ENCODE results near the gene SLC35D2. TPM values are rescaled to one million over a fixed set of nuclear protein-coding genes. Genes with fewer than 3 reads are reported as not detected.
"Not testable (repeated sequence)": the region's sequence is repeated elsewhere in the genome, so short reads cannot be mapped to it uniquely, and the experiment has no call there.

SLC35D2 gene
- total RNA-seq, 1 donor from 2014 or later: 12.3 TPM

DNA sequence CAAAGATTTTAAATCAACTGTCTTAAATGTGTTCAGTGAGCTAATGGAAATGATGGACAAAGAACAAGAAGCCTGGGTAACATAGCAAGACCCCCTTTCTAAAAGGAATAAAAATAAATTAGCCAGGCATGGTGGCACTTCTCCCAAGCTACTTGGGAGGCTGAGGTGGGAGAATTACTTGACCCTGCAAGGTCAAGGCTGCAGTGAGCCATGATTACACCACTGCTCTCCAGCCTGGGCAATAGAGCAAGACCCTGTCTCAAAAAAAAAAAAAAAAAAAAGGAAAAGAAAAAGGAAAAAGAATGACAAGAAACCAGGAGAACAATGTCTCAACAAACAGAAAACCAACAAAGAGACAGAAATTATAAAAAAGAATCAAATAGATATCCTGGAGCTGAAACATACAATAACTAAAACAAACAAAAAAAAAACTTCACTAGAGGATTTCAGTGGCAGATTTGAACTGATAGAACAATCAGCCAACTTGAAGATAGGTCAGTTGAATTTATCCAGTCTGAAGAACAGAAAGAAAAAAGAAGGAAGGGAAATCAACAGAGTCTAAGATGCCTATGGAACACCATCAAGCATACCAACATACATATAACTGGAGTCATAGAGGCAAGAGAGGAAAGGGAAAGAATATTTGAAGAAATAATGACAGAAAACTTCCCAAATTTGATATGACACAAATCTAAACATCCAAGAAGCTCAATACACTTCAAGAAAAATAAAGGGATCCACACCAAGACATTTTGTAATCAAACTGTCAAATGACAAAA is 16.8 kb upstream of the SLC35D2 start:
- DNase-seq (ENCODE audit: low spot score): no peak

DNA sequence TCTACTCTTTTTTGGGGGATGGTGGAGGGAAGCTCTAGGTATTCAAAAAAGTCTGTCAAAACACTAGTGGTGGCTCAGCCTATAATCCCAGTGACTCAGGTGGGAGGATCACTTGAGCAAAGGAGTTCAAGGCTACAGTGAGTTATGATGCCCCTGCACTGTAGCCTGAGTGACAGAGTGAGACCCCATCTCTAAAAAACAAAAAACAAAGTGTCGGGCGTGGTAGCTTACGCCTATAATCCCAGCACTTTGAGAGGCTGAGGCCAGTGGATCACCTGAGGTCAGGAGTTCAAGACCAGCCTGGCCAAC is 15.8 kb upstream of the SLC35D2 start:
- DNase-seq (ENCODE audit: low spot score): no peak

DNA sequence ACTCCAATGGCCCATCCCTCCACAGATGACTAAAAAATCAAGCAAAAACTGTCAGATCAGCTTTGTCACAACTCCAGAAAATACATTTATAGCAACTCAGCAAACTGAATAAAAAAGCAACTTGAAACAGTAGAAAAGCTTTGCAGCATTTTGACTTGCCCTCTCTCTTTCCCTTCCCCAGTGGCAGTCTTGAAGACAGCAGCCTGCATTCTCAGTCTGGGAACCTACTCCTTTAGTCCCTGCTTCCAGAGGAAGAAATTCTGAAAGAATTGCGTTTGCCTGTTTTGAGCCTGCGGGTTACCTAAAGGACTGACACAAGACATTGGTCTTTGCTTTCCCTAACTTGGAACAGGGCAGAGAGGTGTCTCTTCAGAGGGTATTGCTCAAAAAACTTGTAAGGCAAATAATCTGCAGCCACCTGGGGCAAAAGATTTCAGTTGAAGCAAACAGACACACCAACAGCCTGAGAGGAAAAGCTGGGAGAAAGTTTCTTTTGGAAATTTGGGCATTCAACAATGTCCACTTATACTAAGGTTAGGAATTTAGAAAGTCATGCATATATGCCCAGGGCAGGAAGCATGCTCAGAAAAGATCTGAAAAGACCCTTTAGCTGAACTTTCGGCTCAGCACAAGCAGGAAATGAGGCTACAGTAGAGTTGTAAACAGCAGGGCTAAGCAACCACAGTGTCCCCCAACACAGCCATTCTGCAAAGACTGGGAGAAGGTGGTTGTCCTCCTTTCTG is 15.2 kb upstream of the SLC35D2 start:
- DNase-seq (ENCODE audit: low spot score): no peak

DNA sequence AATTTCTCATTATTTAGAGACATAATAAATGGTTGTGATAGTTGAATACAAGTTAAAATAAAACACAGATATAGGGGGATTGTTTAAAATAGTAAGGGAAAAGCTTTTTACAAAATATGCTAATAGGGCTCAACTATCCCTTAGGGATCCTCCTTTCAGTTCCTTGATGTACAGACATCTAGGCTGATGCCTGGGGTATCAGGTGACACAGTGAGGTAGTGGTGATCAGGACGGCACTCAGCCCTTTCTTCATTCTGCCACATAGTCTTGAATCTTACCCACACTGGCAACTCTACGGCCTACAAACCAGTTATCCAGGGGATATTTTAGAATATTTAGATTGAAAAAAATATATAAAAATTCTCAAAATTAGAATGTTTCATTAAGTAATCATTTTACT is 12.5 kb upstream of the SLC35D2 start:
- no peak for DNase-seq (ENCODE audit: low spot score)

DNA sequence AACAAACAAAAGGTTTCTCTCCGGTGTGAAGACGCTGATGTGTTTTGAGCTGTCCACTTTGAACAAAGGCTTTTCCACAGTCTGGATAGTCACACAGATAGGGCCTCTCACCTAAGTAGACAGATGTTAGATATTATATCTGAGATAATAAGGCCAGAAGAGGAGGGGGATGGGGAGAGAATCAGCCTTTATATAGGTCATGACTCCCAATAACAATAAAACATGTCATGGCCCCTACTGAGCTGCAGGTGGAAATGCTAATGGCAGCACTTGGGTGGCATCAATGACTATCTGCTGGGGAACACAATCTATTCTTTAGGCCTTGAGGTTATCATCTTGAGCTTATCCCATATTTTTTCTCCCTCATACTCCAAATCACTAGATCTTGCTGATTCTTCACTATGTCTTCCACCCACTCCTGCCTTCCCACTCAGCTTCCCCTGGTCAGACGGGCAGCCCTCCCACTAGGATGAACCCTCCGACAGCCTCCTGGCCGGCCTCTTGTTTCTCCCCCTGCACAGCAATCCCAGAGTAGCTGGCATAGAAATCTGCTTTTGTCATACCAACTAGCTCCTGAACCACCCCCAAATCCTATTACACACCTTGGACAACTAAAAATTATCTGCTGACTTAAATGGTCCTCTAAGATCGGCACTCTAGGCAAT is 11.5 kb upstream of the SLC35D2 start:
- DNase-seq (ENCODE audit: low spot score): no peak

DNA sequence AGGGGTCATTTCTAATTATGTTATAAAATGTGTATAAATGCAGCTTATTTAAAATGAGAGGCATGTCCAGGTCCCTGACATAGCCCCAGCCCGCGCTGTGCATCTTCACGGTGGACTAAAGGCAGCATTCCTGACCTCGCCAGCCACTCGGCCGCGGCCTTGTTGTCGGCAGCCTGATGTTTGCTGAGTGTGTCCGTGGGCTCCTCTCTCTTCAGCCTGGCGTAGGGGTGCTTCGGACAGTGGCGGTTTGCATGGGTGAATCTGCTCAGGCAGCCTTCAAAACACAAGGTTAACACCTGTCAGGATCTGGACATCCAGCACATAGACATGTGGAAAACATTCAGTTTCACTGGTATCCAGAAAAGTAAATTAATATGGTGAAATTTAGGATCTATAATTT is 8.8 kb upstream of the SLC35D2 start:
- no peak for DNase-seq (ENCODE audit: low spot score)

DNA sequence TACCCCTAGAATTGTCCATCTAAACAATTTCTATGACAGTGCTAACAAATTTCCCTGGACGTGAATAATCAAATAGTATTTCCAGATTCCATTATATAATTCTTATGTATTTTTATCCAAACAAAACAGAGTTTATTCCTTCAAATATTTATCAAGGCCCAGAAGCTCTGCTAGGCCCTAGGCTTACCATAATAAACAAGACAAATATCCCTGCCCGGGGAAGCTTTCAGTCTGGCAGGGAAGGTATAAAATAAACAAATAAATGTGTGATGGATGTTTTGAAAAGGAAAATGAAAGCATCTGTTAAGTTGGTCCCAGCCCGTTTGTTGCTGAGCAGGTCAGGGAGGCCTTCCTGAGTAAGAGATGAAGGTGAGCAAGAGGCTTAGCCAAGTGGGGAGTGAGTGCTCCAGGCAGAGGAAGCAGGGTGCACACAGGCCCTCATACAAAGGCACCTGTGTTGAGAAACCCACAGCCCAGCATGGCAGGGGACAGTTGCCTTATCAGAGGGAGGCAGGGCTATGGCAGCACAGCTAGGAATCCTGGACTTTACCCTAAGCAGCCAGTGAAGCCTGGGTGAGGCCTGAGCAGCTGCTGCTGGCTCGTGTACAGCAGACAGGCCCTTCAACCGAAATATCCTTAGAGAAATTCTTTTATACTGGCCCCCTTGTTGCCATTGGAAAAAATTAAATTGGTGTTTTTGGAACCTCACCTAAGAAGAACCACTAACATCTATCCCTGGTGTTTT is 7.7 kb upstream of the SLC35D2 start:
- DNase-seq (ENCODE audit: low spot score): no peak

DNA sequence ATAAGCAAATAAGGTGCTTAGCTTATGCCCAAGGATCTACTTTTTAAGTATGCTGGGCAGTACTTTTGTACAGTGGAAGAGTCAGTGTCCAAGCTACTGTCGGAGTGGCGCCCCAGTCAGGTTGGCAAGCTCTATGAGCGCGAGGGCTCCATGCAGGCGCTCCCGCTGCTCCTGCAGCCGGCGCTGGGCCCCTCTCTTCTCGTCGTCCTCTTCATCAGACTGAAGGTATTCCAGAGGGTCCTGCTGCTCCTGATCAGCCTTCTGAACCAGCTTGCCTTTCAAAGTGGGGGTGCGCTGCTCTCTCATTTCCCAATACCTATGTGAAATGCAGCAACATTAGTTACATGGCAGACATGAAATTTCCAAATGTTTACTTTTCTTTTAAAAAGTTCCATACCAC is 4.6 kb upstream of the SLC35D2 start:
- DNase-seq (ENCODE audit: low spot score): no peak

DNA sequence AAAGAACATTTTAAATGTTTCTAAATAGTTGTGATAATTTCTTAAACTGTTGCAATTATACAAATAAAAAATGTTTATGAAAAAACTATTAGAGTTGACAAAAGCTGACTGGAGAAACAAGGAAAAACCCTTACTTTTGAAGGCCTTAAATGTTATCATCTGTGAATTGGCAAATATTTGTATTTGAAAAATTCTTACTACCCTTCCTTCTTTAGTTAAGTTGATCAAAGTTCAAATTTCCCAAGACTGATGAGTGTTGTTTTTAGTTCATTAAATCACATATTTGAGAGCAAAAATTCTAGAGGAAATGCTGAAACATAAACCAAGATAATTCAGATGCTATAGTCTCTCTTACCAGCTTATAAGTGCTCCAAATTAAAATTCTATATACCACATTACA is 2.6 kb upstream of the SLC35D2 start:
- DNase-seq (ENCODE audit: low spot score): no peak

DNA sequence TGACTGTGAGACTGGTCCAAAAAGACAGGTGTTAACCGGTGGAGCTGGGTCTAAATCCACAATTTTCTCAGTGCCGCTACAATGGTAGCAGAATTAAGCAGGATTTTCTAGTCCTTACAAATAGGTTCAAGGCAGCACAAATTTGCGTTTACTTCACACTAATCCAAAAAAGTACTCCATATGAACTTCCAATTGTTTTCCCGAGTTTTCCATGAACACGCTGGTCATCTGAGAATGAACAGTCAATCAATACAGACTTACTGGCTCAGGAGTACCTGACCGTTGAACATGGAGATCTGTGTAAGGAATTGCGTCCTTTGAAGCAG is 709 bp downstream of the SLC35D2 start:
- no peak for DNase-seq (ENCODE audit: low spot score)

DNA sequence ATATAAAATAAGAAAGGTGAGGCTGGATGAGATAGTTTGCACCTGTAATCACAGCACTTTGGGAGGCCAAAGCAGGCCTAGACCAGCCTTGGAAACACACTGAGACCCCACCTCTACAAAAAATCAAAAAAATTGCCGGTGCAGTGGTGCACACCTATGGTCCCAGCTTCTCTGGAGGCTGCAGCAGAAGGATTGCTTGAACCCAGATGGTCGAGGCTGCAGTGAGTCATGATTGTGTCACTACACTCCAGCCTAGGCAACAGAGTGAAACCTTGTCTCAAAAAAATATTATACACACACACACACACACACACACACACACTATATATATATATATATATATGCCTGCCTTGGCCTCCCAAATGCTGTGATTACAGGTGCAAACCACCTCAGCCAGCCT is 1.3 kb downstream of the SLC35D2 start:
- no peak for DNase-seq (ENCODE audit: low spot score)

DNA sequence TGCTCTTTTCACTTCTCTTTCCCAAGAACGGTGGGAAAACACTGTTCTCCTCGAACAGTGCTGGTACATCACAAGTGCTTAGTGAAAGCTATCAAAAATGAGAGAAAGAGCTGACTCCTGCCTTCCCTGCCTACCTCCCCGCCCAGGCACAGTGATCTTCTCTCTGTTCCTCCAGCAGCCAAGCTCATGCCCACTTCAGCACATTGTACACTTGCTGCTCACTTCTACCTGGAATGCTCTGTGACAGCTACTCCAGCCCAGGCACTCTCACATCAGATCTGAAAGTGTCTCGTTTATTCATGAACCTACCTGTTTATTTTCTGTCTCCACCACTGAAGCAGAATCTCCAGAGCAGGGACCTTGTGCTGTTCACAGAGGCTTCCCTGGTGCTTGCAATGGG is 1.8 kb downstream of the SLC35D2 start:
- no peak for DNase-seq (ENCODE audit: low spot score)

DNA sequence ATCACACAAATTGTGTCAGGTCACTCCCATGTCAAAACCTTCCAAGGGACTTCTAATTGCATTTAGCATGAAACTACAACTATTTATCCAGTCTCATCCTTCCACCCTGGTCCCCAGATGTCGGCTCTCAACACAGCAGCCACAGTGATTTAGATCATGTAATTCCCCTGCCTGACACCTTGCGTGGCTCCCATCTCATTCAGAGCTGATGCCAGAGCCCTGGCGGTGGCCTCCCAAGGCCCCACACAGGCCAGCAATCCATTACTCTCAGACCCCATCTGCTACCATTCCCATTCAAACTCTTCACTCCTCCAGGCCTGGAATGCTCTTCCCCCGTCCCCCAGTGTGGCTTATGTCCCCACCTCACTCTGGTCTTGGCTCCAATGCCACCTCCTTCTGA is 2.4 kb downstream of the SLC35D2 start:
- DNase-seq (ENCODE audit: low spot score): no peak

DNA sequence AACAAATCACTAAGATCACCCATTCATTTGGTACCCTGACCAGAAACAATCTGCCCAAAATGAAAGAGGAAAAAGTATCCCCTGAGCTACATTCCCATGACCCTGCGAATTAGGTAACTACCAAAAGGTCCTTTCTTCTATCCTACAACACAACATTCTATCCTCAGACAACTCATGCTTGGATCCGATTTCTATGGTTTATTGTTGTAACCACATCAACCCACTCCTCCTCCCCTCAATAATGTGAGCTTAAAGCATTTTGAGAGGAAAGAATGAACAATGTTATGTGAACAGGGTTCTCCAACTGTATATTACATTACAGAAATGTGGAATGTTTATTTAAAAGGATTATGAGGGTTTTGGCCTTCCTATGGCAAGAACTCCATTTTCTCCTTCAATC is 4.0 kb downstream of the SLC35D2 start:
- DNase-seq (ENCODE audit: low spot score): no peak

DNA sequence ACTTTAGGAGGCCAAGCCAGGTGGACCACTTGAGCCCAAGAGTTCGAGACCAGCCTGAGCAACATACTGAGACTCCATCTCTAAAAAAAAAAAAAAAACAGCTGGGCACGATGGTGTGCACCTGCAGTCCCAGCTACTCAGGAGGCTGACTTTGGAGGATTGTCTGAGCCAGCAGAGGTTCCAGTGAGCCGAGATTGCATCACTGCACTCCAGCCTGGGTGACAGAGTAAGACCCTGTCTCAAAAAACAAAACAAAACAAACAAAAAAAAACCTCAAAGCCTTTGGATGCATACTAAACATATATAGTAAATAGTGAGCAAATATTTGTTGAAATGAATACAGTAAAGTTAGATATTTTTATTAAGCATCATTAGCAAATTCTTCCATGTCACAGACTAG is 5.3 kb downstream of the SLC35D2 start:
- no peak for DNase-seq (ENCODE audit: low spot score)

DNA sequence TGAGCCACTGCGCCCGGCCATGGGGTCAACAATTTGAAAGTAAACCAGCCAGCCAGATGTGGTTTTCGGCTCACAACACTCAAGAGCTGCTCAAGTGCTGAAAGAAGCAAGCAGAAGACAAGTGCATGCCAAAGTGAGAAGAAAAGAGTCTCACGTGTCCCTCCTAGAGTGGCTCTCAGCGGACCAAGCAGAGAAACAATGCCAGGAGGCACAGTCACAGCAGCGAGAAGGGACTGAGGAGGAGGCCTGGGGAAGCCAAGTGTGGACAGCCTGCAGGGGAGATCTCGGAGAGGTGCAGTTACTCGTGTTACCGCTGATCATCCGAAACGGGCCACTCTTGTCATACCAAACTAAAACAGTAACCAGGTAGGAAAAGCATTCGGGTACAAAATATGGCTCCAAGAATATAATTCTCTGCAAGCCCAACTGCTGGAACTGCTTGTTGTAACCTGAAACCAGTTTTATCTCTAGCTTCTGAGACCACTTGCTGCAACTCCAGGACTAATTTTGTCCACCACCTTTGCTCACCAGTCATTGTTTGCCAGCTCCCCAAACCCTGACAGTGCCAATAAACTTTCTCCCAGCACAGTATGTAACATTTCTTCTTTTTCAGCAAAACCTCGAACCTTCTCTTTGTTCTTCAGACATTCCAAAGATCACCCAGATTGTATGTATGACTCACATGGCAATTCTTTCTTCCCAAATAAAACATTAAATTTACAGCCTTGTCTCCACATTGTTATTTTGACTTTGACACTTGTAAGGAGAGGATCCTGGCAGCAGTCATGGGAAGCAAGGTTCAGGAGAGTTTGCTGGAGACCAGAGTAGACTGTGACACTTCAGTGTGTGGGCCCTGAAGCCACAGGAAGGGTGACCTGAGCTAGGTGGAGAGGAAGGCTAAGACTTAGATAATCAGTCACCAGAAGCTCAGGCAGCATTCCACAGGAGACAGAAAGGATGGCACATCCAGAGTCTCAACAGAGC is 6.3 kb downstream of the SLC35D2 start:
- DNase-seq (ENCODE audit: low spot score): no peak

DNA sequence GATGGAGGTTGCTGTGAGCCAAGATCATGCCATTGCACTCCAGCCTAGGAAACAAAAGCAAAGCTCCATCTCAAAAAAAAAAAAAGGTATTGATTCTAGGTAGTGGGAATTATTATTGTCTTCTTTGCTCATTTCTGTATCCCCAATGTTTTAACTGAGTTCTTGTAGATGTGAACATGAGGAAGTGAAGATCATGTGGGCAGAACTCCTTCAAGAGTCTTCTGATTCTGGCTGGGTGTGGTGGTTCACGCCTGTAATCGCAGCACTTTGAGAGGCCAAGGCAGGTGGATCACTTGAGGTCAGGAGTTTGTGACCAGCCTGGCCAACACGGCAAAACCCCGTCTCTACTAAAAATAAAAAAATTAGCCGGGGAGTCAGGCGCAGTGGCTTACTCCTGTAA is 8.0 kb downstream of the SLC35D2 start:
- not testable (repeated sequence) for DNase-seq (ENCODE audit: low spot score)

DNA sequence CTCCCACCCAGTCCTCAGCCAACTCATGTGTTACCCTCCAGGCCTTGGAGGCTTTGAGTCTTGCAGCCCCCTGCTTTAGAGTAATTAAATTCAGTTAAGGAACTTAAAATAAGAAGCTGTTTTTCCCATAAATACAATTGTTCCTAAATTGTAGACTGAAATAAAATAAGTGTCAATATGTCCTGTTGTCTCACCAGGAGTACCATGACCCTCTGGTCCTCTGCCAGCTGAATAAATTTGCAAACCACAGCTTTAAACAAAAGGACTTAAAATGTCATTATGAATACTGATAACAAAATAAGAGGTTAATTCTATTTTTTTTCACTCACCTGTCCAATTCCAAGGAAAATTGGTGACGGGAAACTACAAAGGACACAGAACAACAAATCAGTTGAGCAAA is 15.6 kb downstream of the SLC35D2 start:
- DNase-seq (ENCODE audit: low spot score): no peak

DNA sequence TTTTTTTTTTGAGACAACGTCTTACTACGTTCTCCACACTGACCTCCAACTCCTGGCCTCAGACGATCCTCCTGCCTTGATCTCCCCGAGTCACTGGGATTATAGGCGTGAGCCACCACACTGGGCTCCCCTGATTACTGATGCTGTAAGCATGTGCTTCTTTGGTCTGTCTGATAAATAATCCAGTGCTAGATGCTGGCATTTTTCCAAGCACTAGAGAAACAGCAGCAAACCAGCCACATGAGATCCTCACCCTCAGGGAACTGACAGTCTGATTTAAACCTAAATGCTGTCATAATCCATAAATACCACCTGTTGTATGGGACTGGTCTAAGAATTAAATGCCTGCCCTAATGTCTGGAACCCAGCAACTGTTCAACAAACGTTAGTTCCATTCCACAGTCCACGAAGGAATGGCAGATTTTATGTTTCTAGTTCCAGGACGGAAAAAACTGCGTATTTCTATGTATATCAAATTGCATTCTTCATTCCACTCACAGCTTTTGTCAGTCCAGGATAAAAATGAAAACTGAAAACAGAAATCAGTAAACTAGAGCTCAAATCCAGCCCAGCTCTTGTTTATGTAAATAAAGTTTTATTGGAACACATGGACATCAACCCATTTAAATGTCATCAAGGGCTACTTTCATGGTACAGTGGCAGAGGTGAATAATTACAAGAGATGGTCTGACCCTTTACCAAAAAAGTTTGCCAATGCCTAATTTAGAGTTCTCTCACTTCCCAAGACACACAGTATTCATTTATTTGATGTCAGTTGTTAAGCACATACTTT is 20.1 kb downstream of the SLC35D2 start:
- DNase-seq (ENCODE audit: low spot score): no peak

DNA sequence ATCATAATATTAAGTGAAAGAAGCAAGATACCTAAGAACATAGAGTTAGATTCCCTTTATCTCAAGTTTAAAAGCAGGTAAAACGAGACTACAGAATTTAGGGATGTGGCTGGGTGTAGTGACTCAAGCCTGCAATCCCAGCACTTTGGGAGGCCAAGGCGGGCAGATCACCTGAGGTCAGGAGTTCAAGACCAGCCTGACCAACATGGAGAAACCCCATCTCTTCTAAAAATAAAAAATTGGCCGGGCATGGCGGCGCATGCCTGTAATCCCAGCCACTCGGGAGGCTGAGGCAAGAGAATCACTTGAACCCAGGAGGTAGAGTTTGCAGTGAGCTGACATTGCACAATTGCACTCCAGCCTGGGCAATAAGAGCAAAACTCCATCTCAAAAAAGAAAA is 21.4 kb downstream of the SLC35D2 start:
- DNase-seq (ENCODE audit: low spot score): not testable (repeated sequence)
